GM18870 (cell line): ENCODE measurements around the gene TAGLN2.
"Not testable (repeated sequence)": the region's sequence is repeated elsewhere in the genome, so short reads cannot be mapped to it uniquely, and the experiment has no call there.

Source experiments
- ATAC-seq: cut with Tn5 transposase; IDR thresholded peaks from one replicate; pipeline ENCODE4 v1.9.1; 2021; ENCODE audit warnings: moderate library complexity; ENCODE audit not compliant: unreplicated experiment

TAGLN2 gene

DNA sequence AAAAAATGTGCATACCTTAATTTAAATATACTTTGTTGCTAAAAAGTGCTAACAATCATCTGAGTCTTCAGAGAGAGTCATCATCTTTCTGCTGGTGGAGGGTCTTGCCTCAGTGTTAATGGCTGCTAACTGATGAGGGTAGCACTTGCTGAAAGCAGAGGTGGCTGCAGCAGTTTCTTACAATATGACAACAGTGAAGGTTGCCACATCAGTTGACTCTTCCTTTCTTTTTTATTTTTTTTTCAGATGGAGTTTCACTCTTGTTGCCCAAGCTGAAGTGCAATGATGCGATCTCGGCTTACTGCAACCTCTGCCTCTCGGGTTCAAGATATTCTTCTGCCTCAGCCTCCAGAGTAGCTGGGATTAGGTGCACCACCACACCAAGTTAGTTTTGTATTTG, 22.8 kb downstream of the TAGLN2 start:
- ATAC-seq = no peak

DNA sequence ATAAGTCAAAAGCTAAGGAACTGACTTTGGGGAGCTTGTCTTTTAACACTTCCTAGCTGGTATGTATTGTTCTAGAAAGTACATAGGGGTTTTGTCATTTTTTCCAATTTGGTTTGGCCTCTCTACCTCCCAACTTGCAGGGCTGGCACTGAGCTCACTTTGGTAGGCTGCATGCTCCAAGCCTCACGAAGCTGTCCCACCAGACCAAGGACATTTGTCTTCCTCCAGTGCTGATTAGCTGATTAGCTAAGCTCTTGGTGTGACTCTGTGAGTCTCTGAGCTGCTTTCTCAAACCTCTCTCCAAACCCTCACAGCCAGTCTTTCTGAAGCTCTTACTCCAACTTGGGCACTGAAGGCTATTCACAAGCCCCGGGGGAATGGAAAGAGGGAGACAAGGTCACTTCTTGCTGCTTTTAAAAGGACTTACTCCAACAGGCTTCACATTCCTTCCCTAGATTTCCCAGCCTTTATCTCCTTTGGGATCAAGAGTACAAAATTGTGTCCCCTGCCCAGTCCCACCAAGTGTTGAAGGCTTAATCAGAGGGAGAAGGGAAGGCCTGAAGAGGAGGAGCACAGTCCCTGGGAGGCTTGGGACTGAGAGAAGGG, 24.4 kb downstream of the TAGLN2 start:
- ATAC-seq = no peak

DNA sequence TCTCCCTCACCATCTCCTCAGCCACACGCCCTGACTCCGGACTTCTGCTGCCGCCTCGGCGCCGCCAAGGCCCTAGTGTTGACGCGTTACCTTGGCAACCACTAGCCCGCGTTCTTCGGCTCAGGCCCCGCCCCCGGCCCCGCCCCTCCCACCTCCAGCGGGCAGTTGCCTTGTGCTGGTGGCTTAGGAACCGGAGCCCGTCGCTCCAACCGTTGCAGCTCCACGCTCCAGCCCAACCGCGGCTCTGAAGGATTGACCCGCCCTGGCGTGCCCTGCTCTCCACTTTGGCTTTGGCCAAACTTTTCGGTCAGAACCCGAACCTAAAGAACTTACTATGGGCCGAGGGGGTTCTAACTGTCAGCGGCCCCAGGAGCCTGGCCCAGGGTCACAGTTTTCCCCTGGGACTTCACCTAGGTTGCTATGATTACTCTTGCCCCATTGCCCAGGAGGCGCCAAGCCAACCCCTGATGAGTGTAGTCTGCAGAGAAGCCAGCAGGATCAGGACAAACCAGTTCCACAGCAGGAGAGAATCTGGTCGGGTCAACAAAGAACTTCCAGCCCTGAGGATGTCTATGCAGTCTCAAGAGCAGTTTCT, 25.1 kb downstream of the TAGLN2 start, which contains the start of gene CFAP45:
TSS of gene CFAP45 (minus strand) at position 80 of the 595 bp plus-strand sequence. CDS start at position 13, 67 bp downstream.
- ATAC-seq = no peak

DNA sequence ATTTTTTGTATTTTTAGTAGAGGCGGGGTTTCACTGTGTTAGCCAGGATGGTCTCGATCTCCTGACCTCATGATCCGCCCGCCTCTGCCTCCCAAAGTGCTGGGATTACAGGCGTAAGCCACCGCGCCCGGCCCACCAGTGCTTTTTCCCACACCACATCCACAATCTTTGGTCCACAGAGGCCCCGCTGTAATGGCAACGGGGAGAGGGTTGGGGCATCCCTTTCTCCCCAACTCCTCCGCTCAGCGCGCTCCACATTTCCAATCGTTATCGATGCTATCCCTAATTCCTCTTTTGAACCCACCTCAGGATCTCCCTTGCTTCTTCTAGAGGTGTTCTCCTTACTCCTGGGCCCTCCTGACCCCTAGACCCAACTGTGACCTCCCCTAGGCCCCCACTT, 25.7 kb downstream of the TAGLN2 start:
- not testable (repeated sequence) for ATAC-seq

DNA sequence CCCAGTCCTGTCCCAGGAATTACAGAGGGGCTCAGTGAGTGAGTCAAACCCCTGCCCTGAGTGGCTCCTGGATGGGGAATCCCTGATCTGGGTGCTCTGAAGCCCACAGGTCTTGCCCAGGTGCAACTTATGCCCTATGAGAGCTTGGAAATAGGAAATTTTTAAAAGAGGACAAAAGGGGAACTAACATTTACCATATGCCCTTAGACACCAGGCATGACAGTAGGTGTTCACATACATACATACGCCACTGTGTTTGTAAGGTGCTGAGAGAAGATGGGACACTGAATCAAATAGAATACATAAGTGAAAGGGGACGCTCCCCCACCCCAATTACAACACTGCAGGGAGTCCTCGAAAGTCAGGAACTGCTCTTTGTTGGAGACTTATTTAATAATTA, 26.8 kb downstream of the TAGLN2 start:
- ATAC-seq = no peak

DNA sequence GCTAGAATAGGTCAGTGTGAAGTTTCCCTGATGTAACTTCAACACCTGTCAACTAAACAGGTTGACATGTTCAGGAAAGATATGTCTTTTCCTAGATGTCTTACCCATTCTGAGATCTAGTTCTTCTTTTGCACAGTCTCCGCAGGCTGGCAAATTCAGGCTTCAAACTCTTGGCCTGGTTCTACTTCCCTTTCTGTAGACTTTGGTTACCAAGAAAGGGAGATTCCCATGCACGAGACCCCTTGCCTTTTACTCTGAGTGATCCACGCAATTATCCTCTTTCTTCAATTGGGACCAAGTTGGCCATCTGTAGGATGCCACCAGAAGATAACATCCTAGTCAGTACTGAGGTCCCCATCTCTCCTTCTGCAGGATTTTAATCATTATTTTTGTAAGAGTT, 27.3 kb downstream of the TAGLN2 start:
- ATAC-seq = no peak

DNA sequence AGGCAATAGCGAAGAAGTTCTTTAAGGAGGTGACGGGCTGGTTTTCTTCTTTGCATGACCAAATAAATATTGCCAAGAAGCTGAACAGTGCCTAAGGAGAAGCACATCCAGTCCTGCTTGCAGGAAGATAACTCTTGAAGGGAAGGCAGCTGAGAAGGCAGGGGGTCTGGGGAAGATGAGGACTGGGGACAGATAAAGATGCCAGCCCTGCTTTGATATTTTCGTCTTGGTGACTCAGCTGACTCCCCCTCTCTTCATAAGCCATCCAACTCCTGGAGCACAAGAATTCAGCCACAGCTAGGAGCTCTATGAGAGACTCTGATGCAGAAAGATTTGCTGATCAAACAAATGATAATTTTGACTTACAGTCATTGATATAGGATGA, 28.8 kb downstream of the TAGLN2 start:
- ATAC-seq = no peak

DNA sequence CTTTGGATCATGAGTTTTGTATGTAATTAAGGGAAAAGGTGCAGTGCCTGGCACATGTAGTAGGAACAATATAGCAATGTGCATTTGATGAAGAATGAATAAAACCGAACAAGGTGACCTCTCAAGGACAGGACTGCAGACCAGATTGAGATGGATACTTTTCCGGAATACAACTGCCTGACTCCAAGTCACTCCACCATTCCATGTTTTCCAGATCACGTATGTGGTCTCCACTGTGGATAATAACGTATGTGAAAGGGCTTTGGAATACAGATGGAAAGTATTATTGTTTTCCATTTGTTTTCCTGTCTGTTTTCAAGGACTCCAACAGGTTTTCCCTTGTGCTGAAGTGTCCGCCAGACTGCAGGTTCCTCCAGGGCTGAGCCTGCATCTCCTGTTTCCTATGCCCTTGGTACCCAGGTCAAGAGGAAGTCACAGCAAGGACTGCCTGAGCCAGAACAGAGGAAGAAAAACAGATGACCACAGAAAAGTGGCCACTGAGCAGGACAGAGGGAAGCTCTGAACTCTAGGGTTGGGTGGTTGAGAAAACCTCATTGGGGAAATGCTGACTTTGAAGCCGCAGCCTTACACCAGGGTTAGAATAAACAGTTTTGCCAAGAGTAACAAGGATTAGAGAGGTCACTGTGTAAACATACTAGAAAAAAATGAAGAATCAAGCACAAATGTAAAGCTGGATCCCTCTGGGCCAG, 29.3 kb downstream of the TAGLN2 start:
- no peak for ATAC-seq

DNA sequence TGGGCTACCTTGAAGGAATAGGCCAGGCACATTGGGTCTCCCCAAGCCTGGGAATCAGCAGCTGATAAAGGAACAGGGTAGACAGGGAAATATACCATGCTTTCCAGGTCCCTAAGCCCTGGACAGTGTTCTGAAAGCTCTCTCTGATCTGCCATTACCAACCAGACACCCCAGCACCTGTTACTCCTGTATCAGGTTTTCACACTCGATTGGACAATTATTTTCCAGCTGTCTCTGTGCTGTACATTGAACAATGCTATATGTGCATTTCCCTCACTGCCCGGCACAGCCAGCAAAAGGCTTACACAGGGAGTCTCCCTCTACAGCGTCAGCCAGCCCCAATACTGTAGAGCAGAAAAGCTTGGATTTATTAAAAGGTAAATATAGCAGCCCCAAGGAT, 30.0 kb downstream of the TAGLN2 start:
- no peak for ATAC-seq

DNA sequence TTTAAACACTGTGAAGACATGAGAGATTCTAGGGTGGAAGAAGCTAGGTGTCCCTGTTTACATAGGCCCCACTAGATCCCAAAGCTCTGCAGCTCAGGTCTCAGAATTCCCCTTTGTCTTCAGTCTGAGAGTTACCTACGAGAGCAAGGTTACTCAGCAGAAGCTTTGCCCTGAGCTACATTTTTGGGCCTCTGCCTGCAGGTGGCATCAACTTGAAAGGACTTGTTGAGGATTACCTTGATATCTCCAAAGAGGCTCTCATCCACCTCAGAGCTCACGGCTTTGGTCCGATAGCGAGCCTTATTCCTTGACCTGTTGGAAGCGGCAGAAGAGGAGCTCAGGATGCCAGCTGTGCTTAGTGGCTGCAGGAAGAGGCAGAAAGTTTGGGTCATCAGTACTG, 32.4 kb downstream of the TAGLN2 start:
- ATAC-seq = no peak

DNA sequence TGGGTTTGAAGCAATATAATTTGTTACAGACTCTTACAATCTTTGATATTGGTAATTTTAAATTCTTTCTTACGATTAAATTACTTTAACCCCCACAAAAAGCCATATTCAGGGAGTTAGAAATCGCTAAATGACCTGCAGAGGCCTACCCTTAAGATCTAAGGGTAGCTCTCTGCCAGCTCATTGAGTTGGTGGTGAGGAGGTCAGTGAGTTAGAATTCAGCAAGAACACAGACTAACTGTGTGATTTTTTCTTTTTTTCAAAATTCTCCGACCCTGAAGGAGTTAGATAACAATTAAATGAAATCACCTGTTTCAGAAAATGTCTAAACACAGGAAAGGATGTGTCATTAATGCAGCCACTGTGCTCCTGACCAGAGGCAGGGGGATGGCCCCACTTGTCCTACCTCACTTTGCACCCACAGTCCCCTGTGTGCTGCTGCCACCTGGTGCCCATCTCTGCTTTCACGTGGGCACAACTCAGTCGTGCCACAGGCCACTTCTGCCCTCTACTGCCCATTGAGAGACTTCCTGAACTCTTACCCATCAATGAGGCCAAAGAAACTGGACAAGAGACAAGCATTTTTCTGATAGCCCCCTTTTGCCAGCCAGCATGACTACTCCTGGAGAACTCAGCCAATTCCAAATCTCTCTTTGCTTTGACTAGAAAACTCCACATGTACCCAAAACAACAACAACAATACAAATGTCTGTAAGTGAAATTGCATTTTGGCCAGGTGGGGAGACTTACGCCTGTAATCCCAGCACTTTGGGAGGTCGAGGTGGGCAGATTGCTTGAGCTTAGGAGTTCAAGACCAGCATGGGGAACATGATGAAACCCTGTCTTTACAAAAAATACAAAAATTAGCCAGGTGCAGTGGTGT, 33.8 kb downstream of the TAGLN2 start:
- peak; percentile 42 for ATAC-seq

DNA sequence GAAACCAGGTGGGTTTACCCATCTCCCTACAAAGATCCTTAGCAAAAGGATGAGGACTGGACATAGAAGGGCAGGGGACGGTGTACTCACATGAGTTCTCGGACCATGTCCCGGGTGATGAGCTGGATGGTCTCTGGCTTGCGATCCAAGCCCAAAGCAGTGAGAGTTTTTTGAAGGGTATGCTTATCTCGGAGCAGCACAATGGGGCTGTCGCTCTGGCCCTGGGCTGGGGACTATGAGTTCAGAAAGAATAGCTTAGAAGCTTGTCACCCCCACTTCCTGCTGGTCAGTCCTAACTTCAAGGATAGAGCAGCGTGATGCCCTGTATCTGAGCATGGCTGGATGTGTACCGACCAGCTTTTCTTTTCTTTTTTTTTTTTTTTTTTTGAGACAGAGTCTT, 34.9 kb downstream of the TAGLN2 start:
- ATAC-seq = no peak

DNA sequence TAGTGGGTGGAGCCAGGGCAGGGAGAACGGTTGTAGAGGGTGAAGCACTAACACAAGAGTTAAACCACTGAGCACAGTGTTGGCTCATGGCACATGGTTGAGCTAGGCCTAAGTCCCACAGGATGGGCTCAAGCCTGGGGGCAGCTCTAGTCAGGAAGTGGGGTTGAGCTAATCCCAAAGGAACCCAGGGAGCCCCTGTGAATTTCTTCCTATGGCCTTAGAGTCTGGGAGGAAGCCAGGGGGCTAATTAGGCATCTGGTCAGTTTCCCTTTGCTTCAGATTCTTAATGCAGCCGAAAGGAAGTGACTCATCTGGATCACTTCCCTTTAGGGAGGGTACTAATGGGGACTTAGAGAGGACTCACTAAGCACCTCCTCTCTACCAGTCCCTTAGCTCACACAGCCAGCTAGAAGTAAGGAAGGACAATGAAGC, 35.5 kb downstream of the TAGLN2 start:
- ATAC-seq = peak; percentile 94

DNA sequence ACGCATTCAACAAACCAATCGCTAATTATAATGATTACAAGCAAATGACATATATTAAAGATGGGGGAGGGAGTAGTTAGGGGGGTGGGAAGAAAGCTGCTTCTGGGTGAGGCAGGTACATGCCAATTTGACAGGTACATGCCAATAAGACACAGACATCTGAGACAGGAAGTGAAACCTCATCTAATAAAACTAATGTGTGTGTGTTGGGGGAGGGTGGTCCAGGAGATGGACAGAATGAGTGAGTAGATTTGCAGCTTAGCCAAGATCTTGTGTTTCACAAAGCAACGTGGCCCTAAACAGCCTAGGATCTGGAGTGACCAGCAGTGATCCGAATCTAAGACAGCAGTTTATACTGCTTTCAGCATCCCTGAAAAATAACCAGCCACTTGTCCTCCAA, 36.1 kb downstream of the TAGLN2 start:
- ATAC-seq = no peak

DNA sequence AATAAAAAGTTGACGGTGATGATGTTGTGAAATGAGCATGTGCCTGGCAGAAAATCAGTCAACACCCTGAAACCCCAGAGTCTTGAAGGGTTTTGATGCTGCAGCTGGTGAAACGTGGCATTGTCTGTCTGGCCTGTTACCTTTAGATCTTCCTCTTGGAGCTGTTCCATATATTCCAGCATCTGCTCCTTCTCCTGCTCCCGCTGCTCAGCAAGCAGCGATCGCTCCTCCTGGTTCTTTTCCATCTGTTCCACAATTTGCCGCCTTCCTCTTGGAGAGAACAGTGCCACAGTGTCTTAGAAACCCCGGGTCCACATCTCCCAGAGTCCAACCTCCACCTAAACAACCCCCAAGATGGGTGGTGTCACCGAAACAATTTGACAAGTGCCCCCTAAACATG, 41.0 kb downstream of the TAGLN2 start:
- no peak for ATAC-seq

DNA sequence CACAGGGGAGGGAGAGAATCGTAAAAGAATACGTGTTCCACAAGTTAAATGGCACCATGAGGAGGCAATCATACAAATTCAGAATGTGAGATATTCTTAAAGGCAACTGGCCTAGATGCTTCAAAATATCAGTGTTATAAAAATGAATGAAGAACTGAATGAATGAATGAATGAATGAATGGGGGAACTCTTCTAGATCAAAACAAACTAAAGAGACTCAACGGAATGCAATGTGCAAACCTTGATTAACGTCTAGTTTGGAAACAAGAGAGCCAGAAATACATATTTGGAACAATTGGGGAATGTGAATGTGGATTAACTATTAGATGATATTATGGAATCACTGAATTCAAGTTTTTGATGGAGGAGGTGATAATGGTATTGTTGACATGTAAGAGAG, 42.2 kb downstream of the TAGLN2 start:
- no peak for ATAC-seq

DNA sequence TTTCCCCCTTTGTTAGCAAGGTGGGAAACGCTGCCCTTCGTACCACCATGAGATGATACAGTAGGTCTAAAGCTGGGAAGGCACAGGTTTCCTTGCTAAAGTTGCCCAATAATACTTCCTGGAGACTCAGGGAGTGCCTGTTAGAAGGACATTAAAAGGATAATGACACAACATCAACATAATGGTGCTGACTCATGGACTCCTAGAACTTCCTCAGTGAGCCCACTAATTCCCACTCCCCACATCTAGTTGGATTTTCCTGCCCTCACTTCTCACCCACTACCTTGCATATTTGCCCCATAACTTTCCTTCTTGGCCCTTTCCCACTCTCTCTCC, 42.8 kb downstream of the TAGLN2 start:
- ATAC-seq = no peak

DNA sequence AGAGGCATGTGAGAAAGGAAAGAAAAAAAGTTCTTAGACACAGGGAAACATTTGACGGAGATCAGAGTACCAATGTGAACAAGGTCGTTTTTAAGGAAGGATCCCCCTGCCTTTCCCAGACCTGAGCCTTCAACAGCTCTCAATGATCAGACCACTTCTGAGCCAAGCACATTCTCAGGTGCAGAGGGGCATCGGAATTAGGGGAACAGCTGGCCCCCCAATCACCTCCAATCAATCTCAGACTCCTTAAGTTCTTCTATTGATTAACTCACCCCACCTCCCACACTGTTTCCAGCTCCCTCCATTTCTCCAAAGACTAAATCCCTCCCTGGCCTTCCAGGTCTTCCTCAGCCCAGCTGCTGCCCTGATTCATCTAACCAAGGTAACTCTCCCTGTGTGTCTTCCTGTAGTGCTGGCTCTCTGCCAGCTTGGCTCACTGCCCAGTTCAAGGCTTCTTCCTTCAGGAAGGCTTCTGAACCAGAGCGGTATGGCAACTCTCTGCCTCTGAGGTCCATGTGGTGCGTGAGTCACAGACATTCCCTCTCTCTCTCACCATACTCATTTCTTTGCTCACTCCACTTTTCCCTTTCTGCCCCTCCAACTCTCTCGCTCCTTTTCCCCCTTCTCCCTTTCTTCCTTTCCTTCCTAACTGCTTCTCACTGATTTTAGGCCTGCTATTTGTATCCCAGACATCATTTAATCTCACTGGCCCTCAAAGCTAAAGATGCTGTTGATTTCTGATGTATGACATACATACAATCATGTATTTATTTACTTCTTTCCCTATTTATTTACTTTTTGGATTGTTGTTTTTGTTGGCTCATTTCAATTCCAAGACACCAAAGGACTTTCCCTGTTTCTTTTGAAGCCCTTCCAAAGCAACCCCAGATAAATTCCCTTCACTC, 43.4 kb downstream of the TAGLN2 start:
- ATAC-seq = no peak

DNA sequence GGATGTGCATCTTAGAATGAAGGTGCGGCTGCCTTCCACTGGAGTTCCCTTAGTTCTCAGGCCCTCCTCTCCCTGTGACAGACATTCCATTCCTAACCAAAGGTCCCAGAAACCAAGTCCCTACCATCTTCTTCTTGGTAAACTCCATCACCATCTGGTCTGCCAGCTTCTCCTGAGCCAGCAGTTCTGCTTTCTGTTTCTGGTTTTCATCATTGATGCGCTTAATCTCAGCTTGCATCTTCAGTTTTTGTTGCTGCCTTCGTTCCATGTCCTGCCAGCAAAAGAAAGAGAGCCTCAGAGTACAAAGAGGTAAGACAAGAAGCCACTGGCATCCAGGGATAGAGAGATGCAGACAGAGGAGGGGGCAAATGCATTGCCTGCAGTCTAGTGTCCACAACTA, 44.9 kb downstream of the TAGLN2 start:
- ATAC-seq = no peak

DNA sequence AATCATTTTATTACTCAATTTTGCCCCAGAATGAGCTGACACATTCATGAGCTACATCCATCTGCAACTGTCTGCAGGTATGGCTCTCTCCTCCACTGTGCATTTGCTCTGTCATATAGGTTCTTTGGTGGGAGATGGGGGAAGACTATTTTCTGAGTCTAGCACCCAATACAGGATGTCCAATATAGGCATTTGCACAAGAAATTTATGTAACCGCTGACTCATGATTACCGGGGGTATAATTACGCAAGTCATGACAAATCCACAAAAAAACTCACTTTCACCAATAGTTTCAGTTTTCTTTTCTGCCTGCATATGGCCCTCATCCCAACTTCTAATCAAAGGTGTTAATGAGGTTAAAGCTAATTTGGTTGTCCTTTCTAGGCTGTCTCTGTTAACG, 45.3 kb downstream of the TAGLN2 start:
- no peak for ATAC-seq

DNA sequence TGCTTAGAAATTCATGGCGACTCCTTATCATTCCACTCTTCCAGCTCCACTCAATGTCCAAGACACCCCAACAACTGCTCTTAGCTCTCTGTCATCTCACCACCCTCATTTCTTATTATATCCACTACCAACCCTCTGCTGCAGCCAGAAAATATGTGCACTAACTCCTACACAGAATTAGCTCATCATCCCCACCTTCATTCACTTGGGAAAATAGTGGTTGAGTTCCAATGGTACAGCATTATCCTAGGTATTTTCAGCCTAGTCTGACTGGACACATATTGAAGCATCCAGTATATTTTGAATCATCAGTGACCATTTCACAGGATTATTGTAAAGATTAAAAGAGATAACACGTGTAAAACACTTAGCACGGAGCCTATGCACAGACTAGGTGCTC, 46.2 kb downstream of the TAGLN2 start:
- no peak for ATAC-seq
